H54 (cell line): Measurements from ENCODE around the gene CCL2.

Experiments used
- DNase-seq: peaks from one replicate; pipeline ENCODE4 v3.0.0; 2011; ENCODE audit warnings: low spot score, mixed read lengths; ENCODE audit not compliant: insufficient read length
- FAIRE-seq: peaks from 3 replicates; lab custom pipeline; 2011; peaks lifted over from hg19 to GRCh38; lab: Jason Lieb, UNC
- POLR2A ChIP-seq: IDR thresholded peaks from 2 replicates; pipeline ENCODE4 v1.6.1; 2011; ENCODE audit warnings: low read depth, mild to moderate bottlenecking, low read length

Gene CCL2

DNA sequence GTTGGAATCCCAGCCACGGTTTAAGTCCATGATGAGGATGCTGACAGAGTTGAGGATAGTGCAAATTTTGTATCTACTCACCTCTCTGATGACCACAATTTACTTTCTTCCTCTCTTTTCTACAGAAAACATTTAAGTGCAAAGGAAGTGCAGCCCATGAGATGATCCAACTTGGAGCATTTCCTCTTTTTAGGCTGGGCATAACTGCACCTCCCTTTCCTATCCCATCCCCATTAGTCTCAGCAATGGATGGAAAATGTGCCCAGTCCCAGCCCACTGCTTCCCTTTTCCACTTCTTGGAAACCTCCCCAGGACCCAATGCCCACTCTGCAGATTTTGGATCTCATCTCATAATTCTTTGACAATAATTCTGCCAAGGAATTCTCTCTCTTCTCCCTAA is 47.6 kb downstream of the CCL2 start:
- TF ChIP-seq POLR2A = no peak
- DNase-seq (no peak), FAIRE-seq (no peak)

- no peak for DNase-seq
- TF ChIP-seq POLR2A = no peak
- FAIRE-seq = no peak
These were observed 48.5 kb downstream of the CCL2 start for GRCh38 chr17:34303606-34304005.

- DNase-seq = no peak
- TF ChIP-seq POLR2A = no peak
- no peak for FAIRE-seq
These were observed 50.0 kb downstream of the CCL2 start for GRCh38 chr17:34305061-34305460.

GRCh38 chr17:34305606-34306005 is 50.5 kb downstream of the CCL2 start:
- no peak for DNase-seq

GRCh38 chr17:34306466-34306865 is 51.4 kb downstream of the CCL2 start:
- FAIRE-seq (no peak), DNase-seq (no peak)
- TF ChIP-seq POLR2A = no peak

More at GRCh38 chr17:34305606-34306005, 50.5 kb downstream of the CCL2 start:
- FAIRE-seq = no peak
- TF ChIP-seq POLR2A = no peak
